HepG2 (cell line): Measurements from ENCODE around the gene SH2B2. TPM values are rescaled to one million over a fixed set of nuclear protein-coding genes. Genes with fewer than 3 reads are reported as not detected.
A peak's percentile ranks its signal among the peaks of the same experiment; 100 is the strongest.

Experiments used
- GFI1 ChIP-seq: sonication (generic); formaldehyde crosslinking; IDR thresholded peaks from 2 replicates; pipeline ENCODE4 v1.5.0; 2020; ENCODE audit warnings: missing genetic modification reagents, mild to moderate bottlenecking, borderline replicate concordance
- KLF12 ChIP-seq: sonication (generic); formaldehyde crosslinking; IDR thresholded peaks from 2 replicates; pipeline ENCODE4 v1.4.0; 2020; ENCODE audit warnings: missing genetic modification reagents, borderline replicate concordance
- MIXL1 ChIP-seq: IDR thresholded peaks from 2 replicates; pipeline ENCODE4 v1.6.1; 2016
- TBX2 ChIP-seq: sonication (generic); formaldehyde crosslinking; IDR thresholded peaks from 2 replicates; pipeline ENCODE4 v1.5.0; 2020; ENCODE audit warnings: missing genetic modification reagents, mild to moderate bottlenecking, borderline replicate concordance
- TCF12 ChIP-seq, 2 experiments: fragments of 450-650 bp in 1 of 2; sonication (generic) in 1 of 2; formaldehyde crosslinking in 1 of 2; IDR thresholded peaks; 2 replicates each; pipeline versions ENCODE4 v1.6.1 to v1.8.0; 2017 to 2022; ENCODE audit warnings: antibody characterized with exemption in 1 of 2, mild to moderate bottlenecking in 1 of 2, missing genetic modification reagents in 1 of 2, moderate library complexity in 1 of 2
- ZNF224 ChIP-seq: sonication (generic); formaldehyde crosslinking; IDR thresholded peaks from 2 replicates; pipeline ENCODE4 v1.5.0; 2020; ENCODE audit warnings: mild to moderate bottlenecking, missing genetic modification reagents
- ZNF615 ChIP-seq: sonication (generic); formaldehyde crosslinking; IDR thresholded peaks from 2 replicates; pipeline ENCODE4 v1.5.0; 2020; ENCODE audit warnings: mild to moderate bottlenecking, missing genetic modification reagents, borderline replicate concordance
- polyA plus RNA-seq, 8 experiments: library from polyadenylated mRNA; depleted of rRNA in 3 of 8; stranded (reverse) in 7 of 8; unstranded in 1 of 8; fragments of >200 nt; fragmentation: Illumina TruSeq in 4 of 8; extraction: Trizol in 4 of 8; gene quantifications; 2 replicates each; pipeline versions ENCODE4 v1.2.1 to v1.2.3, GENCODE V29; 2011 to 2016; ENCODE audit warnings: low read depth in 4 of 8, missing spikeins in 1 of 8, mixed read lengths in 1 of 8; ENCODE audit not compliant: insufficient read depth in 1 of 8
- total RNA-seq, 5 experiments: library from RNA; depleted of rRNA; stranded (reverse); fragments of >200 nt; fragmentation: Illumina TruSeq; extraction: Trizol; gene quantifications; 2 replicates each; pipeline ENCODE4 v1.2.3, GENCODE V29; 2016; ENCODE audit warnings: low read depth in 1 of 5
- TF ChIP-seq, protein P1 (sequence below): IDR thresholded peaks from 2 replicates; pipeline ENCODE4 v1.6.1; 2016; ENCODE audit warnings: control low read depth
- TF ChIP-seq, protein P2 (sequence below): sonication (generic); formaldehyde crosslinking; conservative IDR thresholded peaks from 2 replicates; pipeline ENCODE4 v1.8.0; 2022; ENCODE audit warnings: low read depth, missing genetic modification reagents
- TF ChIP-seq, protein P3 (sequence below): IDR thresholded peaks from 2 replicates; pipeline ENCODE4 v1.6.1; 2016
- TF ChIP-seq, protein P4 (sequence below): sonication (generic); formaldehyde crosslinking; IDR thresholded peaks from 2 replicates; pipeline ENCODE4 v1.5.1; 2020; ENCODE audit warnings: mild to moderate bottlenecking, missing genetic modification reagents
- TF ChIP-seq, protein P5 (sequence below): sonication (generic); formaldehyde crosslinking; IDR thresholded peaks from 2 replicates; pipeline ENCODE4 v1.4.0; 2020; ENCODE audit warnings: missing genetic modification reagents
- TF ChIP-seq, protein P6 (sequence below): sonication (generic); formaldehyde crosslinking; IDR thresholded peaks from 2 replicates; pipeline ENCODE4 v1.8.1; 2023; ENCODE audit warnings: mild to moderate bottlenecking, missing genetic modification reagents
- TF ChIP-seq, protein P7 (sequence below): fragments of 450-650 bp; IDR thresholded peaks from 2 replicates; pipeline ENCODE4 v1.6.1; 2016

Gene SH2B2
- total and polyA plus RNA-seq, 2 of the 13 experiments (the other 11 are each of a cell fraction or from before 2014, with no cell fraction given) = 0.46 to 1.3 TPM

DNA sequence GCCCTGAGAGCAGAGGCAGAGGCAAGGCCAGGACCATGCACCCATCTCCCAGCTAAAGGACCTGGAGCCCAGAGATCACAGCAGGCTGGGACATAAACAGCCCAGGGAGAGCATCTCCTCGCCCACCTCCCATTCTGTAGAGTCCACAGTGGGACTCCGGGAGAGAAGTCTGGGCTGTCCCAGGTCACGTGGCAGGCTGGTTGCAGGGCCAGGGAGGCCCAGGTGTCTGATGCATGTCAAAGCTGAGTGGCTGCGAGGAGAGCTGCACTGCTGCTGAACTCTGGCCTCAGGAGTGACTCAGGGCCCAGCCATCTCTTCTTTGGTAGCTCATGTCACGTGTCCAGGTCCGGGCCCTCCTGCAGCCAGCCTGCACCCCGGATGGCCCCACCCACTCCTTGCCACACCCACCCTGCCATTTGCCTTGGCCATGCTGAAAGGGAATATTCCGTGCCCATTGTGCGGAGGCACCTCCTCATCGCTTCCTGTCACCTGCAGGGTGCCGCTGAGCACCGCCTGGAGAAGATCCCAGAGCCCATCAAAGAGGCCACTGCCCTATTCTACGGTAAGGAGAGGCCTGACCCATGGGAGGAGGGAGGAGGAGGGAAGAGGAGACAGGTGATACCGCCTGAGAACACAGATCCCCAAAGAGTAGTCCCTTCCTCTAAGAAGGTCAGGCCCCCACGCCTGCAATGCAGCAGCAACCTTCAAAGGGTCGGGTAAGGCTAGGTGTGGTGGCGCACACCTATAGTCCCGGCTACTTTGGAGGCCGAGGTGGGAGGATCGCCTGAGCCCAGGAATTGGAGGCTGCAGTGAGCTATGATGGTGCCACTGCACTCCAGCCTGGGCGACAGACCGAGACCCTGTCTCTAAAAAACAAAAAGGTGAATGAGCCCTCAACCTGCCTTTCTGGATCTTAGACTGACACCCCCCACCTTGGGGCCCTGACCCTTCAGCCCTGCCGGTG is 12.6 kb upstream of the SH2B2 start (continued):
- TF ChIP-seq ZNF224 (CRISPR knock-in tag) (no peak), KLF12 (CRISPR knock-in tag) (peak; percentile 36; the same call in 1 of the 2 replicates), GFI1 (CRISPR knock-in tag) (no peak), MIXL1 (CRISPR knock-in tag) (0 out of 2 replicates have a peak, but pooled peaks have one; percentile 54), TCF12 (IDR thresholded peaks at IDR 0.05) (no peak), TCF12 (CRISPR knock-in tag; IDR thresholded peaks at IDR 0.05) (0 out of 2 replicates have a peak, but pooled peaks have one; percentile 16), TBX2 (CRISPR knock-in tag) (peak; percentile 63; the same call in 1 of the 2 replicates), ZNF615 (no peak)
- TF ChIP-seq, protein P1, sequence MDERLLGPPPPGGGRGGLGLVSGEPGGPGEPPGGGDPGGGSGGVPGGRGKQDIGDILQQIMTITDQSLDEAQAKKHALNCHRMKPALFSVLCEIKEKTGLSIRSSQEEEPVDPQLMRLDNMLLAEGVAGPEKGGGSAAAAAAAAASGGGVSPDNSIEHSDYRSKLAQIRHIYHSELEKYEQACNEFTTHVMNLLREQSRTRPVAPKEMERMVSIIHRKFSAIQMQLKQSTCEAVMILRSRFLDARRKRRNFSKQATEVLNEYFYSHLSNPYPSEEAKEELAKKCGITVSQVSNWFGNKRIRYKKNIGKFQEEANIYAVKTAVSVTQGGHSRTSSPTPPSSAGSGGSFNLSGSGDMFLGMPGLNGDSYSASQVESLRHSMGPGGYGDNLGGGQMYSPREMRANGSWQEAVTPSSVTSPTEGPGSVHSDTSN = 0 out of 2 replicates have a peak, but pooled peaks have one; percentile 54
- TF ChIP-seq, protein P2, sequence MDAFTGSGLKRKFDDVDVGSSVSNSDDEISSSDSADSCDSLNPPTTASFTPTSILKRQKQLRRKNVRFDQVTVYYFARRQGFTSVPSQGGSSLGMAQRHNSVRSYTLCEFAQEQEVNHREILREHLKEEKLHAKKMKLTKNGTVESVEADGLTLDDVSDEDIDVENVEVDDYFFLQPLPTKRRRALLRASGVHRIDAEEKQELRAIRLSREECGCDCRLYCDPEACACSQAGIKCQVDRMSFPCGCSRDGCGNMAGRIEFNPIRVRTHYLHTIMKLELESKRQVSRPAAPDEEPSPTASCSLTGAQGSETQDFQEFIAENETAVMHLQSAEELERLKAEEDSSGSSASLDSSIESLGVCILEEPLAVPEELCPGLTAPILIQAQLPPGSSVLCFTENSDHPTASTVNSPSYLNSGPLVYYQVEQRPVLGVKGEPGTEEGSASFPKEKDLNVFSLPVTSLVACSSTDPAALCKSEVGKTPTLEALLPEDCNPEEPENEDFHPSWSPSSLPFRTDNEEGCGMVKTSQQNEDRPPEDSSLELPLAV = no peak
- TF ChIP-seq, protein P3, sequence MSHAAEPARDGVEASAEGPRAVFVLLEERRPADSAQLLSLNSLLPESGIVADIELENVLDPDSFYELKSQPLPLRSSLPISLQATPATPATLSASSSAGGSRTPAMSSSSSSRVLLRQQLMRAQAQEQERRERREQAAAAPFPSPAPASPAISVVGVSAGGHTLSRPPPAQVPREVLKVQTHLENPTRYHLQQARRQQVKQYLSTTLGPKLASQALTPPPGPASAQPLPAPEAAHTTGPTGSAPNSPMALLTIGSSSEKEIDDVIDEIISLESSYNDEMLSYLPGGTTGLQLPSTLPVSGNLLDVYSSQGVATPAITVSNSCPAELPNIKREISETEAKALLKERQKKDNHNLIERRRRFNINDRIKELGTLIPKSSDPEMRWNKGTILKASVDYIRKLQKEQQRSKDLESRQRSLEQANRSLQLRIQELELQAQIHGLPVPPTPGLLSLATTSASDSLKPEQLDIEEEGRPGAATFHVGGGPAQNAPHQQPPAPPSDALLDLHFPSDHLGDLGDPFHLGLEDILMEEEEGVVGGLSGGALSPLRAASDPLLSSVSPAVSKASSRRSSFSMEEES (CRISPR knock-in tag) = peak; percentile 92
- TF ChIP-seq, protein P4, sequence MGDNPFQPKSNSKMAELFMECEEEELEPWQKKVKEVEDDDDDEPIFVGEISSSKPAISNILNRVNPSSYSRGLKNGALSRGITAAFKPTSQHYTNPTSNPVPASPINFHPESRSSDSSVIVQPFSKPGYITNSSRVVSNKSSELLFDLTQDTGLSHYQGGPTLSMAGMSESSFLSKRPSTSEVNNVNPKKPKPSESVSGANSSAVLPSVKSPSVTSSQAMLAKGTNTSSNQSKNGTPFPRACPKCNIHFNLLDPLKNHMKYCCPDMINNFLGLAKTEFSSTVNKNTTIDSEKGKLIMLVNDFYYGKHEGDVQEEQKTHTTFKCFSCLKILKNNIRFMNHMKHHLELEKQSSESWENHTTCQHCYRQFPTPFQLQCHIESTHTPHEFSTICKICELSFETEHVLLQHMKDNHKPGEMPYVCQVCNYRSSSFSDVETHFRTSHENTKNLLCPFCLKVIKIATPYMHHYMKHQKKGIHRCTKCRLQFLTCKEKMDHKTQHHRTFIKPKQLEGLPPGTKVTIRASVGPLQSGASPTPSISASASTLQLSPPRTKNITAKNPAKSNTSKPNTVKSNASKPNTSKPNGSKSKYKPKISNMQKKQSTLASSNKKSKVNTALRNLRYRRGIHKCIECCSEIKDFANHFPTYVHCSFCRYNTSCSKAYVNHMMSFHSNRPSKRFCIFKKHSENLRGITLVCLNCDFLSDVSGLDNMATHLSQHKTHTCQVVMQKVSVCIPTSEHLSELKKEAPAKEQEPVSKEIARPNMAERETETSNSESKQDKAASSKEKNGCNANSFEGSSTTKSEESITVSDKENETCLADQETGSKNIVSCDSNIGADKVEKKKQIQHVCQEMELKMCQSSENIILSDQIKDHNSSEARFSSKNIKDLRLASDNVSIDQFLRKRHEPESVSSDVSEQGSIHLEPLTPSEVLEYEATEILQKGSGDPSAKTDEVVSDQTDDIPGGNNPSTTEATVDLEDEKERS (CRISPR knock-in tag) = no peak
- TF ChIP-seq, protein P5, sequence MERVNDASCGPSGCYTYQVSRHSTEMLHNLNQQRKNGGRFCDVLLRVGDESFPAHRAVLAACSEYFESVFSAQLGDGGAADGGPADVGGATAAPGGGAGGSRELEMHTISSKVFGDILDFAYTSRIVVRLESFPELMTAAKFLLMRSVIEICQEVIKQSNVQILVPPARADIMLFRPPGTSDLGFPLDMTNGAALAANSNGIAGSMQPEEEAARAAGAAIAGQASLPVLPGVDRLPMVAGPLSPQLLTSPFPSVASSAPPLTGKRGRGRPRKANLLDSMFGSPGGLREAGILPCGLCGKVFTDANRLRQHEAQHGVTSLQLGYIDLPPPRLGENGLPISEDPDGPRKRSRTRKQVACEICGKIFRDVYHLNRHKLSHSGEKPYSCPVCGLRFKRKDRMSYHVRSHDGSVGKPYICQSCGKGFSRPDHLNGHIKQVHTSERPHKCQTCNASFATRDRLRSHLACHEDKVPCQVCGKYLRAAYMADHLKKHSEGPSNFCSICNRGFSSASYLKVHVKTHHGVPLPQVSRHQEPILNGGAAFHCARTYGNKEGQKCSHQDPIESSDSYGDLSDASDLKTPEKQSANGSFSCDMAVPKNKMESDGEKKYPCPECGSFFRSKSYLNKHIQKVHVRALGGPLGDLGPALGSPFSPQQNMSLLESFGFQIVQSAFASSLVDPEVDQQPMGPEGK (CRISPR knock-in tag) = peak; percentile 63; the same call in 1 of the 2 replicates
- TF ChIP-seq, protein P6, sequence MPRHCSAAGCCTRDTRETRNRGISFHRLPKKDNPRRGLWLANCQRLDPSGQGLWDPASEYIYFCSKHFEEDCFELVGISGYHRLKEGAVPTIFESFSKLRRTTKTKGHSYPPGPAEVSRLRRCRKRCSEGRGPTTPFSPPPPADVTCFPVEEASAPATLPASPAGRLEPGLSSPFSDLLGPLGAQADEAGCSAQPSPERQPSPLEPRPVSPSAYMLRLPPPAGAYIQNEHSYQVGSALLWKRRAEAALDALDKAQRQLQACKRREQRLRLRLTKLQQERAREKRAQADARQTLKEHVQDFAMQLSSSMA (CRISPR knock-in tag) = no peak
- TF ChIP-seq, protein P7, sequence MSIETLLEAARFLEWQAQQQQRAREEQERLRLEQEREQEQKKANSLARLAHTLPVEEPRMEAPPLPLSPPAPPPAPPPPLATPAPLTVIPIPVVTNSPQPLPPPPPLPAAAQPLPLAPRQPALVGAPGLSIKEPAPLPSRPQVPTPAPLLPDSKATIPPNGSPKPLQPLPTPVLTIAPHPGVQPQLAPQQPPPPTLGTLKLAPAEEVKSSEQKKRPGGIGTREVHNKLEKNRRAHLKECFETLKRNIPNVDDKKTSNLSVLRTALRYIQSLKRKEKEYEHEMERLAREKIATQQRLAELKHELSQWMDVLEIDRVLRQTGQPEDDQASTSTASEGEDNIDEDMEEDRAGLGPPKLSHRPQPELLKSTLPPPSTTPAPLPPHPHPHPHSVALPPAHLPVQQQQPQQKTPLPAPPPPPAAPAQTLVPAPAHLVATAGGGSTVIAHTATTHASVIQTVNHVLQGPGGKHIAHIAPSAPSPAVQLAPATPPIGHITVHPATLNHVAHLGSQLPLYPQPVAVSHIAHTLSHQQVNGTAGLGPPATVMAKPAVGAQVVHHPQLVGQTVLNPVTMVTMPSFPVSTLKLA = peak; percentile 79
